SH-SY5Y (cell line): ENCODE results near the gene SLC26A6.

ENCODE experiments used
- GATA2 ChIP-seq: IDR thresholded peaks from 2 replicates; pipeline ENCODE4 v1.6.1; 2011; ENCODE audit warnings: mild to moderate bottlenecking, low read depth, low read length
- GATA3 ChIP-seq: IDR thresholded peaks from 2 replicates; pipeline ENCODE4 v1.6.1; 2011; ENCODE audit warnings: low read depth, mild to moderate bottlenecking, low read length, moderate library complexity

The SLC26A6 gene

GRCh38 chr3:48663489-48664312, 28.4 kb upstream of the SLC26A6 start:
- no peak for TF ChIP-seq GATA2

GRCh38 chr3:48662753-48663488, 27.7 kb upstream of the SLC26A6 start, which contains the start of gene CELSR3:
TSS of gene CELSR3 (minus strand) at chr3:48662886. CDS start at chr3:48662634, 252 bp downstream.
- TF ChIP-seq GATA2: no peak
- no peak for TF ChIP-seq GATA3

GRCh38 chr3:48662145-48662752, 27.0 kb upstream of the SLC26A6 start:
- TF ChIP-seq GATA2: no peak
- TF ChIP-seq GATA3: no peak

GRCh38 chr3:48661501-48662144, 26.4 kb upstream of the SLC26A6 start:
- TF ChIP-seq GATA3: no peak
- no peak for TF ChIP-seq GATA2

- no peak for TF ChIP-seq GATA3
- no peak for TF ChIP-seq GATA2
Observed at GRCh38 chr3:48660800-48661400, 25.6 kb upstream of the SLC26A6 start.

- no peak for TF ChIP-seq GATA2
- no peak for TF ChIP-seq GATA3
Observed at GRCh38 chr3:48656841-48657281, 21.6 kb upstream of the SLC26A6 start.

GRCh38 chr3:48656061-48656840, 21.0 kb upstream of the SLC26A6 start:
- TF ChIP-seq GATA2 (no peak), GATA3 (no peak)

GRCh38 chr3:48655606-48656005, 20.3 kb upstream of the SLC26A6 start:
- TF ChIP-seq GATA2 (no peak), GATA3 (no peak)

- TF ChIP-seq GATA2 (no peak), GATA3 (no peak)
Observed at GRCh38 chr3:48655063-48655462, 19.8 kb upstream of the SLC26A6 start.

GRCh38 chr3:48652923-48653715, 17.9 kb upstream of the SLC26A6 start:
- TF ChIP-seq GATA3 (no peak), GATA2 (no peak)

GRCh38 chr3:48651771-48652170, 16.5 kb upstream of the SLC26A6 start:
- TF ChIP-seq GATA3: no peak
- no peak for TF ChIP-seq GATA2

- TF ChIP-seq GATA3 (no peak), GATA2 (no peak)
Observed at GRCh38 chr3:48650723-48651122, 15.5 kb upstream of the SLC26A6 start.
